Stromal cell of bone marrow (primary cell): ENCODE data around the gene PRDM10.

Source experiments
- DNase-seq: peaks from one replicate; pipeline ENCODE4 v3.0.0-alpha.2; 2012; ENCODE audit warnings: low read depth

PRDM10 gene

DNA sequence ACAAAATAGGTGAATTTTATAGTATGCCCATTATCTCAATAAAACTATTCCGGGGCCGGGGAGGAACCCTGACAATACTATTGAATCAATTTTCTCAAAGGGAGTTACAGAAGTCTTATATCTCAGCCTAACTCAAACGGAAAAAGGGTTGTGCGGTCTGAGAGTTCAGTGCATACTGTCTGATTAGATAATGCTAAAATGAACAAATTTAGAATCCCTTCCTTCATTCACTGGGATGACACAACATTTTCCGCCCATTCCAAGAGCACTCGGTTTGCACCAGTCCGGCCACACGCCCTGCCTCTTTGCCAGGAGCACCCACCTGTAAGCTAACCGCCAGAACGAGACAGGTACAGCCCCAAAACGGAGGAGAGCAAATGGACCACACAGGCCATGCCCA lies 57.3 kb downstream of the PRDM10 start:
- DNase-seq: no peak

- no peak for DNase-seq
These were observed 57.9 kb downstream of the PRDM10 start for GRCh38 chr11:129944696-129945095.

DNA sequence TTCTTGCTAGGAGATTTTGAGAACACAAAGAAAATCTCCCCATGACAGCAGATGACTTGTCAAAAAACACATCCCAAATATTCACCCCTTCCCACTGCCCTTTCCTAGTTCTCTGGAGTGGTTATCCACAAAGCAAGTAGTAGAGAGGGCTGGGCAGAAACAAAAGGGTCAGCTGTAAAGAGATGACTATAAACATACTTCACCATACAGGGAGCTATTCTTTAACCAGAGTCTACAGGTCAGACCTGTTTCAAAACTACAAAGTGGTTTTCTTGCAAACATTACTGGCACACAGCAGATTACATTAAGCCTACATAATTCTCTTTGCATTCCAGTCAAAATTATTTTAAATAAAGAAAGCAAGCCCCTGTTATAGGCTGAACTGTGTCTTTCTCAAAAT lies 59.6 kb downstream of the PRDM10 start:
- no peak for DNase-seq

DNA sequence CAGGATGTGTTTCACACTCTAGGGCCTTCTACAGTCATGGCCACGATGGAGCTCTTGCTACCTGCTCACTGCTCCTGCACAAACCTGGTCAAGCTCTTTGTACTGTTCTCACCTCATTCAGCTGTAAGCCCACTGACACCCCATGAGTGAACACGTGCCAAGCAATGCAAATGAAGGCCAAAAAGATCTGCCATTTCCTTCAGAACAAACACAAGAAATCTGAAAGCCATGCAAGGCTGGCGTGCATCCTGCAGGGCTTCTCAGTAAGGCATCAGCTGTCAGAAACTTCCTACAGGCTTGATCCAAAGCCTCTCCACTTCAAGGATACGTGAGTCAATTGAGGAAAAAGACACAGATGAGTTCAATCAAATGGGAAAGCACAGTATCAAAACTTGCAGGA lies 63.1 kb downstream of the PRDM10 start:
- no peak for DNase-seq

- no peak for DNase-seq
These were observed 63.9 kb downstream of the PRDM10 start for GRCh38 chr11:129938764-129939163.

GRCh38 chr11:129937592-129938238 lies 64.9 kb downstream of the PRDM10 start:
- no peak for DNase-seq

GRCh38 chr11:129935723-129936122 lies 66.9 kb downstream of the PRDM10 start:
- no peak for DNase-seq

DNA sequence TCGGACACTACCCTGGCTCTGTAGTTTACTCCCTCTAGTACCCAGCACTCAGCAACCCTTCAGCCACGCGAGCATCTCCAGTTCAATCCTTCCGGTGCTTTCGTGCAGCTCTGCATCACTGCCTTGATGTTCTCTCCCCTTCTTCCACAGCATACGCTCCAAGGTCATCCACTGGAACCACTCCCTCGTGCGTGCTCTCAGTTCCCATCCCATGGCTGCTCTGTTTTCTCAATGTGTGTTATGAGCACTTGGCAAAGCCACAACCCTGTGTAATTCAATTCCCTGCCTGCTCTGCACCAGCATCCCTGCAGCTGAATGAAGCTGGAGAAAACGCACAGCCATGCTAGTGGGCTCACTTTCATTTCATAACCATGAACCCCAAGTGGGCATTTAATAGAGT lies 68.7 kb downstream of the PRDM10 start:
- DNase-seq: no peak

- DNase-seq: no peak
These were observed 69.4 kb downstream of the PRDM10 start for GRCh38 chr11:129933262-129933661.

GRCh38 chr11:129932381-129933067 lies 70.1 kb downstream of the PRDM10 start:
- DNase-seq: no peak

DNA sequence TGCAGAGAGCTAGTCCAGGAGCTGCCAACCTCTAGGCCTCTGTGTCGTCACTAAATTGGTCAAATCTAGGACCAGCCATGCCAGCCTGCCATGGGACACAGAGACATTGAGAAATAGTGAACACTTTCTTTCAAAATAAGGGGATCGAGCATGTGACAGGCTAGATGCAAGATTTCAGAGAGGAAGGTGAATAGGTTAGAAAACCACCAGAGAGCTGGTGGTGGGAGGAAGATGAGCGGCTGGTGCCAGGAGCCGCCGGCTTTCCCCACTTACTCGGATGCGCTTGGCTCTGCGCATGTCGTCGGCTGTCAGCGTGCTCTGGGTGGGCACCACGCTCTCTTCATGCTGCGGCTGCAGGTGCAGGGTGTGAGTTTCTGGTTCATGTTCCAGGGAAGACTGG lies 71.9 kb downstream of the PRDM10 start:
- DNase-seq: no peak

- DNase-seq: no peak
These were observed 72.3 kb downstream of the PRDM10 start for GRCh38 chr11:129930296-129930695.

DNA sequence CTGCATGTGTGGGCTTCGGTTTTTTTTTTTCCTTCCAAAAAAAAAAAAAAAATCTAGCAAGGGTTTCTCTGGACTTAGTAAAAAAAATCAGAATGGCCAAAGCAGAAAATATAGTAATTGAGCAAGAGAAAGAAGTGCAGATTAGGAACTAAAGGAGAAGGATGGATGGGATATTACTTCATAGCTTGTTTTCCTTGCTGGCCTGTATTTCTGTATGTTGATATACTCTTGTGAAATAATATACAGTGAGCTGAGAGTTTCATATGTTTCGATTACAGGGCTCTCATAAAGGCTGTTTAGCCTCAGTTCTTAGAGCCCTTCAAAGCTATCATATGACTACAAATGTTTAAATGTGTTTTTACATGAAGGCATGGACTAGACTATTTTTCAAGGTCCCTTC lies 72.9 kb downstream of the PRDM10 start:
- no peak for DNase-seq

DNA sequence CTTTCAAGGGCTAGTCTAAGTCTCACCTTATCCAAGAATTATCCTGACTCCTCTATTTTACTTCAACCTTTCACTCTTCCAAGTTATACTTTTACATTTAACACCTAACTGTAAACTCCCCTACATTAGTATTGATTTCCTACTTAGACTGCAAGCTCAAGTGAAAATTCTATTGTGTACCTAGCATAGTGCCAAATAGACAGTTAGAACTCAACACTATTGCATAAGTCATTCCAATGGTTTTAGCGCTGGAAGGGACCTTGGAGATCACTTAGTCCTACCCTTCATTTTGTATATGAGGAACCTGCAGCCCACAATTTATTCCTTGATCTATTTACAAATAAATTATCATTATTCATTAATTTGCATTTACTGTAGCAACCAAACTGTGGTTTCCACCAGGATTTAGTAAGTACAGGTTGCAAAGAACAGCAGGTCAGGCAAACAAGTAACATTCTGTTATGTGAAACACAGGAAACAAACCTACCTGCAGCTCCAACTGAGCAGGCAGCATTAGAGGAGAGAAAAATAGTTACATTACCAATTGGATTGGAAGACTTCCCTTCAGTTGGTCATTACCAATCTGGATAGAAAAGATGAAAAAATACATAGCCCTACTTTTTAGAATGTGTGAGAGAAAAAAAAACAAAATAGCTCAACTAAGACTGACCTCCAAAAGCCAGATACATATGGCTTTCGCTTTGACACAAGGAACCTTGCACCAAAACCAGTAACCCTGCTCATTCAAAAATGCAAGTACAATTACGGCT lies 73.5 kb downstream of the PRDM10 start:
- no peak for DNase-seq

DNA sequence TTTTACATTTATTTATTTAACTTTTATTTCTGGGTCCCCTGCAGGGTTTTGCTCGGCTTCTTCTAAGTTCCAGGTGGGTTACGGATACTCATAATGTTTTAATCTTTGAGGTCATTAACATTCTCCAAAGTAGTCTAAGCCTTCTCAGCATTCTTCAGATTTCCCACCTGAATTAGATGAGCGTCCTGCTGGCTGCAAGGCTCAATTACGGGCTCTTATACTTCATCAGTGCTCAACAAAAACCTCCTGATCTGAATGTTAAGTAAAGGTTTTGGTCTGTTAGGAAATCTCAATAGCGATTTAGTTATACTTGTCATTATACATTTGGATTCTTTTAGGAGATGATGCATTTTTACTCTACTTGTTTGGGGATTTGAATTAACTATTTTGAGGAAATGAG lies 80.0 kb downstream of the PRDM10 start:
- no peak for DNase-seq

DNA sequence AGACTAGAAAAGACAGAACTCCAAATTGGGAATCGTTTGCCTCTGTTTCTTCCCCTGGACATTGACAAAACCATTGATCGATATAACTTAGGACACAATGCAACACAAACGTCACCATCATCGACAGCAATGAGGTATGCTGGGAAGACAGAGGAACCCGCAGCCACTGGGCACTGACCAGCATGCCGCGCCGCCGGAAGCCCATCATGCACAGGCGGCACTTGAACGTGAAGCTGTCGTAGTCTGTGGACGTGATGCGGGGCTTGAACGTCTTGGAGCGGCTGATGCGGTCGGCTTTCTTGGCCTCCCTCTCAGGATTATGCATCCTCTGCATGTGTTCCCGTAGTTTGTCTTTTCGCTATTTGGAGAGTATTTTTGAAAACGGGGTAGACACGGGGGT lies 84.3 kb downstream of the PRDM10 start:
- DNase-seq: no peak

DNA sequence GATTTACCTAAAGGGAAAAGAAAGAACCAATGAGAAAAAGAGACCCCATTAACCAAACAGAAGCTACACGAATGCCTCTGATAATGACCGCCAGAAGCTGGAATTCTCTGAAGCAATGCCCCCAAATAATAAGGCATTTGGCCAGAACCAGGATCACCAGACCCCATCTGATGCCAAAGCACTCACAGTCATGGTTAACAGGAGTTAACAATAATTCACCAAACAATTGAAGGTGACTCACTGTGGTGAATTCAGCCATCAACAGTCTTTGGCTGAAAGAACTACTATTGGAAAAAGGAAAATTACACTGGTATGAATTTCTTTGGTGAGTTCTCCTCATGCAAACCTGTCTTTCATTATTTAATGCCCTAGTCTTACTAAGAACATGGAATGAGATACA lies 85.4 kb downstream of the PRDM10 start:
- DNase-seq: peak; percentile 8

GRCh38 chr11:129911298-129911697 lies 91.3 kb downstream of the PRDM10 start:
- no peak for DNase-seq

- no peak for DNase-seq
These were observed 92.3 kb downstream of the PRDM10 start for GRCh38 chr11:129910360-129910759.

GRCh38 chr11:129905402-129905801 lies 97.2 kb downstream of the PRDM10 start:
- DNase-seq: no peak

- DNase-seq: no peak
These were observed 106.6 kb downstream of the PRDM10 start for GRCh38 chr11:129896062-129896461.

GRCh38 chr11:129895126-129896041 lies 107.3 kb downstream of the PRDM10 start, which contains the start of gene NFRKB:
NFRKB (minus strand) TSS chr11:129895578; CDS start chr11:129892849, 2,729 bp downstream.
- peak; percentile 47 for DNase-seq
